ENCODE data around the gene PC. TPM values are rescaled to one million over a fixed set of nuclear protein-coding genes. Genes with fewer than 3 reads are reported as not detected.

PC gene
- total RNA-seq, 2 donors from 2014 or later: 21.2 to 39.1 TPM

GRCh38 chr11:66920978-66921784, 37.0 kb downstream of the PC start:
- intact Hi-C loops (cut with DNase I): no loop called here
- DNase-seq: no peak
- peak; percentile 30 to 55 for ATAC-seq

DNA sequence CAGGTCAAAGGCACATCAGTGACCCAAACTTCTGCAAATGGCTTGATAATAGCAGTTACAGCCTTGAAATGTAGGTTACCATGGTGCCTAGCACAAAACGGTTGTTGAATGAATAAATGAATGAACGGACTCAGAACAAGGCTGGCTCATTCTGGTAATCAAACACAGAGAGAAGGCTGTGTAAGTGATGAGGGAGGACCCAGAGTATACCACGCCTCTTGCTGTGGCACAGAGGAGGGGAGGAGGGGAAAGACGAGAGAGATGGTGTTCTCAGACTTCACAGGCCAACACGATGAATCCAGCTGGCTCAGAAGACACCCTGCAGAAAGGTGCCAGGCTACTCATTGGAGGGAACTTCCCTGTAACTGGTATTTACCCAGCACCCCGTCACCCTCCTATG, 38.3 kb downstream of the PC start:
- DNase-seq (no peak), ATAC-seq (no peak)
- intact Hi-C loops (cut with DNase I): no loop called here

- DNase-seq: no peak
- intact Hi-C loops (cut with DNase I): no loop called here
- no peak for ATAC-seq
These were observed 39.4 kb downstream of the PC start for GRCh38 chr11:66918741-66919140.

DNA sequence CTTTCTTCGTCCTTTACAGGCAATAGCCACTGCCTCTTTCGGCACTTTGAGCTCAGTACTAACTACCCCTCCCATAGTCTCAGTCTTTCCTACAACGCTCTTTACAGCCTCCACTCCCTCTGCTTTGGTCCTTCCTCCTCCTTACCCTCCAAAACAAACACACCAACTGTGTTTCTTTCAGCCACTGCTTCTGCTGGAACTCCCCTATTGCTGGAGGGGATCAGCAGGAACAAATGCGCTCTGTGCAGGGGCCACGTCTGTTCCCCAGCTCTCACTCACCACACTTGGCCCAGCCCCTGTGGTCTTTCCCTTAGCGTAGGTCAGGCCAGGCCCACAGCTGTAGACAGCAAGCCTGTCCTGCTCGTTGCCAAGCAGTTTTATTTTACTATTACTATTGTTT, 42.3 kb downstream of the PC start:
- peak; percentile 20 to 42 for ATAC-seq
- no peak for DNase-seq
- intact Hi-C loops (cut with DNase I): no loop called here

- peak in 1 of 2 donors; percentile 58 for ATAC-seq
- DNase-seq: no peak
- intact Hi-C loops (cut with DNase I): no loop called here
These were observed 42.9 kb downstream of the PC start for GRCh38 chr11:66915046-66915832.

DNA sequence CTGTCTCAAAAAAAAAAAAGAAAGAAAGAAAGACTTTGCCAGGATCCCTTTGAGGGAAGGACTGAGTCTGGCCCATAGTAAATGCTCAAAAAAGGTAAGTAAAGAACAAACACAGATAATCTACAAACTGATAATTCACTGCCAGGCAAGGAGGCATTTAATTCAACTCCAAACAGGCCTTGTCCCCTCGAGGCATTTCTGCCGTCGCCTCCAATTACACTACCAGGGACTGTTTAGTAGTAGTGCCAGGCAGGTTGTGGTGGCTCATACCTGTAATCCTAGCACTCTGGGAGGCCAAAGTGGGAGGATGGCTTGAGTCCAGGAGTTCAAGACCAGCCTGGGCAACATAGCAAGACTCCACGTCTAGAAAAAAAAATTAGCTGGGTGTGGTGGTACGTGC, 43.7 kb downstream of the PC start:
- DNase-seq (no peak), ATAC-seq (no peak)
- intact Hi-C loops (cut with DNase I): no loop called here

DNA sequence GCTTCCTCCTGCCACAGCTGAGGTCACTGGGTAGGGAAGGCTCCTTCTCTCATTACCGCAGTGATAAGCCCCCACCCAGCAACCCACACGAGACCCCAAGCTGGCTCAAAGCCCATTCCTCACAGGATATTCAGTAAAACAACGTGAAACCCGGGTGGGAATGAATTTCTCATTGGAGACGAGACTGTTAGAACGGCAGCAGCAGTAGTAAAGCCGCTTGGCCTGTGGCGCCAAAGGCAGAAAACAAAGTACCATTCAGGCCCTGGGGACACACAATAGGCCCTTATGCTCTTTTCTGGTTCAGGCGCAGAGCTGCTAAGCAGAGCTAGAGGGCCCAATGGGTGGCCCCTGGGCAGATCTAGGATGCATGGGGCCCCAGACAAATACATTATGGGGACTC, 45.3 kb downstream of the PC start:
- ATAC-seq: no peak
- intact Hi-C loops (cut with DNase I): no loop called here
- no peak for DNase-seq

DNA sequence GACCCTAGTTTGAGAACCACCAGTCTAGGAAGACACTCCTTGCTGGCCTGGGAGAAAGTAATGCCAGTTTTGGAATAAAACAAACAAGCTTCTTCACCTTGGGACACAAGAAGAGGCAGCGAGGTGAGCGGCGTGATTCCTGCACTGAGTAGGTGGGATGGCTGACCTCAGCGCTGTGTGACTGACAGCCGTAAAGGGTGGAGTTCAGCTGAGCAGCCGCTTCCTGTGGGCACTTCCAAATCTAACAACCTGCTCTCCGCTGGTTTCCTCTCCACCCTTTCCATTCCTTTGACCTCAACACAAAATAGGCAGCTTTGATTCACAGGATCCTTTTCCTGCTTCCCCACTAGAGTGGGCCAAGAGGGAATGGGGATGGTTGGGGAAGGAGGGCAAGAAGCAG, 45.8 kb downstream of the PC start:
- peak in 1 of 2 donors; percentile 30 for ATAC-seq
- intact Hi-C loops (cut with DNase I): no loop called here
- DNase-seq: no peak

DNA sequence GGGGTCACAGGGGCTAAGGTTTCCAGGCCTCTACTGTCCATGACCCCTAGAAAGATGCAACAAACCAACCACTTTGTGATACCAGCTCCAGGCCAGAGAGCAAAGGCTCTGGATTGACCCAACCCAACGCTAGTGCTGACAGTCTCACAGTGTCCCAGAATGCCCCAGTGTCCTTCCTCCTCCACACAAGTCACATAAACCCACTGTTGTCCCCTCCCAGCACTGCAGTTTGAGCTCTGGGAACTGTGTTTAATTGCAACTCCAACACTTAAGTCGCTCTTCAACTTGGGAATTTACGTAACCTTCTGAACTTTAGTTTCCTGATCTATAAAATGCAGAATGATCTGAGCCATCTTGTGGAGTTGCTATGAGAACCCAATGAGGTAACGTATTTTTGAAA, 47.5 kb downstream of the PC start:
- no peak for DNase-seq
- no peak for ATAC-seq
- intact Hi-C loops (cut with DNase I): no loop called here

GRCh38 chr11:66910016-66910415, 48.2 kb downstream of the PC start:
- DNase-seq: no peak
- intact Hi-C loops (cut with DNase I): no loop called here
- no peak for ATAC-seq

GRCh38 chr11:66909181-66909580, 49.0 kb downstream of the PC start:
- intact Hi-C loops (cut with DNase I): no loop called here
- DNase-seq: no peak
- no peak for ATAC-seq

DNA sequence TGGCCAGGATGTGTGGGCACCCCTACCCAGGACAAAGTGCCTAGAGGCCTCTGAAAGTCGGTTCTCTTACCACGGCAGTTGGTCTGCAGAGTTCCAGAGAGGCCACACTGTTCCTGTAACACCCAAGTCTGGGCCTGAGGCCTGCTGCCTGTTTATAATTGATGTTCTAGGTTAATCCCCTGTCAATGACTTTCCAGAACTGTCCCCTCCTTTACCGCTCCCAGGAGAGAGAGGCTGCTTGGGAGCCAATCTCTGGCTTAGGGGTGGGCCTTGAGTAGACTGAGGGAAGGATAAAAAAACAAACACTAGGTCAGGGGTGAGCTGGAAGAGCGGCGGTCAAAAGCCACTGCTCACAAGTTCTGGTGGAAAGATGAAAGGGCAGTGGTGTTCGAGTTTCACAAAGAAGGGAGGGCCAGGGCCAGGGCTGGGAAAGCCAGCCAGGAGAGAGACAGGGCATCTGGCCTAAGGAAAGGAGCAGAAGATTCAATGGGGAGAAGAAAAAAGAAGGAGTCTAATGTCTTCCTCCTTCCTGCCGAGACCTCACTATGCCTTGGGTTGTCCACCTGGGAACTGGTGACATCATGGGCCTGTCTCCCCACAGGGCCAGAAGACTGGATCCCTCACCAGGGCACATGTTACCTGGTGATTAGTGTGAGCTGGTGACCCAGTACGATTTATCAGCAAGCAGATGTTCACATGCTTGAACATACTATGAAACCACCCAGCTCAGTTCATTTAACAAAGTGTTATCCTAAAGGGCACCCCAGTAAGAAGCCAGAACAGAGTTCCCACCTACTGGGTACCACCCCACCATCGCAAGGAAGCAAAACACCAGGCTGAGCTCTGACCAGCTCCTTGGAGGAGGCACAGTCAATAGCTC, 50.2 kb downstream of the PC start:
- intact Hi-C loops (cut with DNase I): no loop called here
- peak; percentile 49 to 61 for ATAC-seq
- DNase-seq: no peak

- ATAC-seq (peak in 1 of 2 donors; percentile 9), DNase-seq (no peak)
- intact Hi-C loops (cut with DNase I): no loop called here
These were observed 52.0 kb downstream of the PC start for GRCh38 chr11:66906061-66906733.

- DNase-seq: no peak
- intact Hi-C loops (cut with DNase I): no loop called here
- ATAC-seq: no peak
These were observed 52.6 kb downstream of the PC start for GRCh38 chr11:66905631-66906030.

DNA sequence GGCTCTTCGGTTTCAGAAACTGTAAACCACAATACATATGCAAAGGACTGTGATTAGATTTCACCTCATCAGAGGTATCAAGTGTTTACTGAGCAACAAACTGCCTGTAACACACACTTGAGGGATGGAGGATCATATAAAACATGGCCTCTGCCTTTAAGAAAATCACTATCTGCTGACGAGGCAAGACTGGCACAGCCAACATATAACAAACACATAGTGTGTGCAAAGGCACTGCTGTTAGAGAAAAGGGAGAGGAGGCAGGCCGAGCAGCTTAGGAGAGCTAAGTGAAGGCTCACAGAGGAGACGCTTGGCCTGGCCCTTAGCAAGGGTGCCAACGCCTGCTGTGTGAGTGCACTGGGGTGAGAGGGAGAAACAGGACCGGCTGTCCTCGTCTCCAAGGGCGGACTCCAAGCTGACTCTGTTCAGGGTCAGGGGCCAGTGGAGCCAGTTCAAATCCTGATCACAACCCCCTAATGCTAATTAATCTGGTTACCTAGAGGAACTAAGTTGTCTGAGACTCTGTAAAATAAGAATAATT, 53.1 kb downstream of the PC start:
- DNase-seq: no peak
- ATAC-seq: no peak
- intact Hi-C loops (cut with DNase I): no loop called here

- no peak for ATAC-seq
- intact Hi-C loops (cut with DNase I): no loop called here
- no peak for DNase-seq
These were observed 53.6 kb downstream of the PC start for GRCh38 chr11:66904561-66904960.

DNA sequence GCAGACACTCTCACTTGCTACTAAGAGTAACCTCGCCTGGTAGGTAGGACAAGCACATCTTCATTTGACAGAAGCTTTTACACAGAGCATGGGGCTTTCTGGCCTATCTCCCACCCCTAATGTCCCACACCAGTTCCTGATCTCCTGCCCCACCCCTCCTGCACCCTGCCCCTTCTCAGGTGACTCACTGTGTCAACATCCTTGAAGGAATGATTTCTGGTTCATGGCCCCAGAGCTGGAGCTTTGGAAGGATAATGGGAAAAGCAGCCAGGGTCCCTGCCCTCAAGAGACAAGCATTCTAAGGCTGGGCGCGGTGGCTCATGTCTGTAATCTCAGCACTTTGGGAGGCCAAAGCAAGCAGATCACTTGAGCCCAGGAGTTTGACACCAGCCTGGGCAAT, 54.1 kb downstream of the PC start:
- intact Hi-C loops (cut with DNase I): no loop called here
- no peak for ATAC-seq

DNA sequence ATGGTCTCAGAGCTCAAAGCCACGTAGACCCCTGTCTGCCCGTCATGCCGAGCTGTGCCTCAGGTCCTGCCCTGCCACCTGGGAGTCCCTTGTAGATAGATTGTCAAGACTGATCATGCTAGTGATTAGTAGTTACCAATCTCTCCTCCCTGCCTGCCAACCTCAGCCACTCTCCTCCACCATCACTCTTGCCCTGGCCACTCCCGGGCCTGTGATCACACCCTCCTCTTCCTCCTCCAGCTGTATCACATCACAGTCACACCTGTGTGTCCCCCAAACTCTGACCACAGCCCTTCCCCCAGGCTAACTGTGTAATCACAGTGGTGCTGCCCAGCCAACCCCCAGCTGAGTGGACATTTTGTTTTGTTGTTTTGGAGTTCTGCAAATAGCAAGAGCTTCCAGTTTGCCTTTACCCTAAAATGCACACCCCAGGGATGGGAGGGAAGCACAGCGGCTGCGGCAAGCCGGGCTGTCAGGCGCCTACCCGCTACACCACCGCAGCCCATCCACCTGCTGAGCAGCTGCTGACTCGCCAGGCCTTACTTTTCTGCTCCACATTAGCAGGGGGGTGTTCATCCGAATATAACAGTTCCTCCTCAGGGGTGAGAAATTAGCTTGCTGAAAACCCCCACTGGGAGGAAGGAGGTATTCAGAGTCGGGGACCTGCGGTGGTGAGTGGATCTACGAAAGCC, 55.6 kb downstream of the PC start:
- intact Hi-C loops (cut with DNase I): no loop called here

More for the DNA sequence above, 54.1 kb downstream of the PC start:
- DNase-seq: no peak

More for the DNA sequence above, 55.6 kb downstream of the PC start:
- no peak for DNase-seq
- peak in 1 of 2 donors; percentile 28 for ATAC-seq
